Measurements from ENCODE around the gene PPP2R2C. TPM values are rescaled to one million over a fixed set of nuclear protein-coding genes. Genes with fewer than 3 reads are reported as not detected.

Gene PPP2R2C
- total and polyA plus RNA-seq, 2 donors (not counting 1 experiment from before 2014, with no cell fraction given): 0.10 to 0.17 TPM

GRCh38 chr4:6463311-6464289 is 8.8 kb downstream of the PPP2R2C start:
- DNase-seq (ENCODE audit: low read depth in 2 of 2): no peak
- Histone ChIP-seq H3K79me2 (ENCODE audit: control insufficient read depth, insufficient read depth, low read length) (no peaks in the 10 kb centered on the region), H3K27me3 (ENCODE audit: control insufficient read depth, insufficient read depth, low read length) (no peaks in the 10 kb centered on the region), H3K27ac (ENCODE audit: insufficient read depth, low read length) (no peak overlapping the region), H3K4me2 (ENCODE audit: extremely low read depth, insufficient read depth, low read length) (no peak overlapping the region), H3K36me3 (ENCODE audit: control insufficient read depth, insufficient read depth, low read length) (no peaks in the 10 kb centered on the region), H4K20me1 (ENCODE audit: control insufficient read depth, extremely low read depth, insufficient read depth, low read length) (no peaks in the 10 kb centered on the region), H3K9ac (ENCODE audit: insufficient read depth, low read length) (no peak overlapping the region), H3K4me3 (replicated peaks in 1 of 4; ENCODE audit: control extremely low read depth in 1 of 4, insufficient read depth in 1 of 4, low read depth in 3 of 4, low read length in 4 of 4) (no peak overlapping the region), H3K4me1 (ENCODE audit: control insufficient read depth, extremely low read depth, insufficient read depth, low read length) (no peaks in the 10 kb centered on the region), H2AFZ (ENCODE audit: low read length) (no peak overlapping the region), H3K9me3 (ENCODE audit: control insufficient read depth, insufficient read depth, low read depth, low read length) (no peaks in the 10 kb centered on the region)
- TF ChIP-seq CTCF (conservative IDR thresholded peaks at IDR 0.05 in 1 of 2, IDR thresholded peaks at IDR 0.05 in 1 of 2; ENCODE audit: low read depth in 1 of 2, low read length in 2 of 2) (no peak), EZH2 (IDR thresholded peaks at IDR 0.05; ENCODE audit: low read length, missing control alignments) (no peak)

- no peaks in the 10 kb centered on the region for H3K27me3 ChIP-seq (ENCODE audit: control insufficient read depth, insufficient read depth, low read length)
- no peak overlapping the region for H3K4me2 ChIP-seq (ENCODE audit: extremely low read depth, insufficient read depth, low read length)
- no peaks in the 10 kb centered on the region for H3K36me3 ChIP-seq (ENCODE audit: control insufficient read depth, insufficient read depth, low read length)
- no peaks in the 10 kb centered on the region for H3K4me1 ChIP-seq (ENCODE audit: control insufficient read depth, extremely low read depth, insufficient read depth, low read length)
- H4K20me1 ChIP-seq (ENCODE audit: control insufficient read depth, extremely low read depth, insufficient read depth, low read length): no peaks in the 10 kb centered on the region
- no peak overlapping the region for H2AFZ ChIP-seq (ENCODE audit: low read length)
- H3K4me3 ChIP-seq (replicated peaks in 1 of 4; ENCODE audit: control extremely low read depth in 1 of 4, insufficient read depth in 1 of 4, low read depth in 3 of 4, low read length in 4 of 4): no peak overlapping the region
- TF ChIP-seq CTCF (conservative IDR thresholded peaks at IDR 0.05 in 1 of 2, IDR thresholded peaks at IDR 0.05 in 1 of 2; ENCODE audit: low read depth in 1 of 2, low read length in 2 of 2): no peak
- no peak for TF ChIP-seq EZH2 (IDR thresholded peaks at IDR 0.05; ENCODE audit: low read length, missing control alignments)
- no peaks in the 10 kb centered on the region for H3K9me3 ChIP-seq (ENCODE audit: control insufficient read depth, insufficient read depth, low read depth, low read length)
- no peaks in the 10 kb centered on the region for H3K79me2 ChIP-seq (ENCODE audit: control insufficient read depth, insufficient read depth, low read length)
- no peak overlapping the region for H3K9ac ChIP-seq (ENCODE audit: insufficient read depth, low read length)
- no peak overlapping the region for H3K27ac ChIP-seq (ENCODE audit: insufficient read depth, low read length)
- DNase-seq (ENCODE audit: low read depth in 2 of 2): no peak
Measured at GRCh38 chr4:6461301-6462165, 10.9 kb downstream of the PPP2R2C start.

GRCh38 chr4:6460876-6461275 is 11.5 kb downstream of the PPP2R2C start:
- no peak overlapping the region for H3K27ac ChIP-seq (ENCODE audit: insufficient read depth, low read length)
- no peaks in the 10 kb centered on the region for H3K9me3 ChIP-seq (ENCODE audit: control insufficient read depth, insufficient read depth, low read depth, low read length)
- no peak overlapping the region for H3K4me3 ChIP-seq (replicated peaks in 1 of 4; ENCODE audit: control extremely low read depth in 1 of 4, insufficient read depth in 1 of 4, low read depth in 3 of 4, low read length in 4 of 4)
- no peak overlapping the region for H2AFZ ChIP-seq (ENCODE audit: low read length)
- H3K9ac ChIP-seq (ENCODE audit: insufficient read depth, low read length): no peak overlapping the region
- H3K36me3 ChIP-seq (ENCODE audit: control insufficient read depth, insufficient read depth, low read length): no peaks in the 10 kb centered on the region
- H3K4me1 ChIP-seq (ENCODE audit: control insufficient read depth, extremely low read depth, insufficient read depth, low read length): no peaks in the 10 kb centered on the region
- H3K79me2 ChIP-seq (ENCODE audit: control insufficient read depth, insufficient read depth, low read length): no peaks in the 10 kb centered on the region
- no peaks in the 10 kb centered on the region for H3K27me3 ChIP-seq (ENCODE audit: control insufficient read depth, insufficient read depth, low read length)
- H3K4me2 ChIP-seq (ENCODE audit: extremely low read depth, insufficient read depth, low read length): no peak overlapping the region
- DNase-seq (ENCODE audit: low read depth in 2 of 2): no peak
- TF ChIP-seq EZH2 (IDR thresholded peaks at IDR 0.05; ENCODE audit: low read length, missing control alignments) (no peak), CTCF (conservative IDR thresholded peaks at IDR 0.05 in 1 of 2, IDR thresholded peaks at IDR 0.05 in 1 of 2; ENCODE audit: low read depth in 1 of 2, low read length in 2 of 2) (no peak)
- H4K20me1 ChIP-seq (ENCODE audit: control insufficient read depth, extremely low read depth, insufficient read depth, low read length): no peaks in the 10 kb centered on the region
